IMR-90 (cell line): Measurements from ENCODE around the gene PPP1R9A. TPM values are rescaled to one million over a fixed set of nuclear protein-coding genes. Genes with fewer than 3 reads are reported as not detected.

Experiments used
- ATAC-seq: fragments of 200-7000 bp; cut with Tn5 transposase; 2 replicates; pipeline ENCODE4 v1.9.1; 2020; ENCODE audit warnings: low read depth, mild to moderate bottlenecking, moderate library complexity
- BruUV-seq: library from RNA; stranded (reverse); fragments of 400-500 nt; replicated peaks from 2 replicates; lab custom pipeline; 2021; lab: Mats Ljungman, UMichigan
- CTCF ChIA-PET: fragments of 300-600 bp; formaldehyde crosslinking; extraction: SDS; loops from one replicate; lab custom pipeline; 2021; ENCODE audit warnings: antibody characterized with exemption; lab: Yijun Ruan, JAX
- POLR2A ChIA-PET: fragments of 300-600 bp; sonication (Branson Sonifier 250); formaldehyde crosslinking; loops from one replicate; lab custom pipeline; 2022; ENCODE audit warnings: antibody characterized with exemption; ENCODE audit not compliant: unreplicated experiment; lab: Charles Lee
- DNase-seq: peaks from one replicate; pipeline ENCODE4 v3.0.0; 2013
- H2AFZ ChIP-seq: replicated peaks from 2 replicates; pipeline ENCODE3; 2013; ENCODE audit warnings: low read length, mild to moderate bottlenecking; ENCODE audit not compliant: poor library complexity
- H2AK5ac ChIP-seq: 2 replicates; pipeline ENCODE4 v1.6.1; 2013; ENCODE audit warnings: low read depth, low read length, inconsistent platforms
- H2AK9ac ChIP-seq: replicated peaks from 2 replicates; pipeline ENCODE3; 2013; ENCODE audit warnings: mild to moderate bottlenecking, low read depth, low read length, moderate library complexity; ENCODE audit not compliant: poor library complexity
- H2BK120ac ChIP-seq: 2 replicates; pipeline ENCODE4 v1.6.1; 2013; ENCODE audit warnings: low read depth, low read length, inconsistent platforms
- H2BK15ac ChIP-seq: 3 replicates; pipeline ENCODE4 v1.6.1; 2013; ENCODE audit warnings: low read depth, low read length, inconsistent platforms
- H2BK20ac ChIP-seq: 2 replicates; pipeline ENCODE4 v1.6.1; 2013; ENCODE audit warnings: low read depth, mild to moderate bottlenecking, inconsistent platforms, low read length, moderate library complexity
- H2BK5ac ChIP-seq: 2 replicates; pipeline ENCODE4 v1.6.1; 2013; ENCODE audit warnings: mild to moderate bottlenecking, low read depth, low read length, inconsistent platforms; ENCODE audit not compliant: poor library complexity, severe bottlenecking
- H3K14ac ChIP-seq: replicated peaks from 2 replicates; pipeline ENCODE4 v1.6.1; 2013; ENCODE audit warnings: low read depth, low read length, inconsistent platforms
- H3K18ac ChIP-seq: 2 replicates; pipeline ENCODE4 v1.6.1; 2013; ENCODE audit warnings: low read depth, low read length, control low read depth
- H3K23ac ChIP-seq: 2 replicates; pipeline ENCODE4 v1.6.1; 2013; ENCODE audit warnings: low read depth, low read length, inconsistent platforms
- H3K27ac ChIP-seq: 2 replicates; pipeline ENCODE4 v1.5.1; 2013; ENCODE audit warnings: mild to moderate bottlenecking, control low read depth, low read length; ENCODE audit not compliant: insufficient read depth
- H3K27me3 ChIP-seq: 2 replicates; pipeline ENCODE4 v1.6.1; 2013; ENCODE audit warnings: low read length; ENCODE audit not compliant: control insufficient read depth, insufficient read depth
- H3K36me3 ChIP-seq: 2 replicates; pipeline ENCODE4 v1.6.1; 2013; ENCODE audit warnings: low read length, mixed read lengths; ENCODE audit not compliant: control insufficient read depth, insufficient read depth
- H3K4ac ChIP-seq: 2 replicates; pipeline ENCODE4 v1.6.1; 2013; ENCODE audit warnings: low read depth, low read length, inconsistent platforms
- H3K4me1 ChIP-seq: 2 replicates; pipeline ENCODE4 v1.6.1; 2013; ENCODE audit warnings: low read length, mixed read lengths; ENCODE audit not compliant: control insufficient read depth, insufficient read depth
- H3K4me2 ChIP-seq: 2 replicates; pipeline ENCODE4 v1.6.1; 2013; ENCODE audit warnings: low read depth, mild to moderate bottlenecking, control low read depth, low read length, moderate library complexity
- H3K4me3 ChIP-seq: 2 replicates; pipeline ENCODE4 v1.5.1; 2013; ENCODE audit warnings: low read depth, mild to moderate bottlenecking, control low read depth, low read length, moderate library complexity; ENCODE audit not compliant: insufficient read depth
- H3K56ac ChIP-seq: 2 replicates; pipeline ENCODE4 v1.6.1; 2013; ENCODE audit warnings: low read length, inconsistent platforms; ENCODE audit not compliant: insufficient read depth; ENCODE audit errors: extremely low read depth
- H3K79me1 ChIP-seq, 2 experiments: 2 replicates each; pipeline ENCODE4 v1.6.1; 2013; ENCODE audit warnings: low read length in 2 of 2, inconsistent platforms in 1 of 2, low read depth in 1 of 2
- H3K9ac ChIP-seq: 2 replicates; pipeline ENCODE4 v1.6.1; 2013; ENCODE audit warnings: low read depth, low read length, control low read depth
- H3K9me1 ChIP-seq: 2 replicates; pipeline ENCODE4 v1.6.1; 2013; ENCODE audit warnings: low read length, inconsistent platforms; ENCODE audit not compliant: insufficient read depth
- H3K9me3 ChIP-seq: 2 replicates; pipeline ENCODE4 v1.6.1; 2013; ENCODE audit warnings: low read length; ENCODE audit not compliant: control insufficient read depth, insufficient read depth
- H4K20me1 ChIP-seq: 2 replicates; pipeline ENCODE4 v1.6.1; 2013; ENCODE audit warnings: low read length, inconsistent platforms; ENCODE audit not compliant: insufficient read depth
- H4K5ac ChIP-seq: 2 replicates; pipeline ENCODE4 v1.6.1; 2013; ENCODE audit warnings: mild to moderate bottlenecking, low read depth, low read length, control low read depth
- H4K8ac ChIP-seq, 2 experiments: 2 replicates each; pipeline ENCODE4 v1.6.1; 2013; ENCODE audit warnings: low read depth in 2 of 2, low read length in 2 of 2, control low read depth in 1 of 2, inconsistent platforms in 1 of 2
- H4K91ac ChIP-seq: 2 replicates; pipeline ENCODE4 v1.6.1; 2013; ENCODE audit warnings: low read depth, low read length, inconsistent platforms; ENCODE audit not compliant: insufficient read depth
- BHLHE40 ChIP-seq: fragments of 150-350 bp; IDR thresholded peaks from 2 replicates; pipeline ENCODE4 v1.6.1; 2016; ENCODE audit warnings: mild to moderate bottlenecking, low read depth, low read length
- CEBPB ChIP-seq: IDR thresholded peaks from 2 replicates; pipeline ENCODE4 v1.6.1; 2012; ENCODE audit warnings: low read depth, low read length, improper control_type of control experiment
- CHD1 ChIP-seq: IDR thresholded peaks from 2 replicates; pipeline ENCODE4 v1.6.1; 2012; ENCODE audit warnings: low read depth, low read length, improper control_type of control experiment
- CTCF ChIP-seq: conservative IDR thresholded peaks from 2 replicates; pipeline ENCODE4 v1.5.1; 2012; ENCODE audit warnings: mild to moderate bottlenecking, low read depth, low read length, improper control_type of control experiment
- FOS ChIP-seq: fragments of 150-350 bp; IDR thresholded peaks from 2 replicates; pipeline ENCODE4 v1.6.1; 2016; ENCODE audit warnings: low read depth, low read length
- MAFK ChIP-seq: IDR thresholded peaks from 2 replicates; pipeline ENCODE4 v1.6.1; 2012; ENCODE audit warnings: low read depth, low read length, improper control_type of control experiment
- MAZ ChIP-seq: IDR thresholded peaks from 2 replicates; pipeline ENCODE4 v1.6.1; 2012; ENCODE audit warnings: low read depth, mild to moderate bottlenecking, low read length, improper control_type of control experiment, moderate library complexity, borderline replicate concordance
- MXI1 ChIP-seq: IDR thresholded peaks from 2 replicates; pipeline ENCODE4 v1.6.1; 2012; ENCODE audit warnings: low read depth, mild to moderate bottlenecking, low read length, moderate library complexity, borderline replicate concordance
- NFE2L2 ChIP-seq: fragments of 150-350 bp; IDR thresholded peaks from 2 replicates; pipeline ENCODE4 v1.6.1; 2016; ENCODE audit warnings: low read depth, mild to moderate bottlenecking, low read length
- POLR2A ChIP-seq: IDR thresholded peaks from 2 replicates; pipeline ENCODE4 v1.6.1; 2012; ENCODE audit warnings: mild to moderate bottlenecking, low read depth, low read length
- RAD21 ChIP-seq: IDR thresholded peaks from 2 replicates; pipeline ENCODE4 v1.6.1; 2012; ENCODE audit warnings: low read length, improper control_type of control experiment
- RCOR1 ChIP-seq: IDR thresholded peaks from 2 replicates; pipeline ENCODE4 v1.6.1; 2012; ENCODE audit warnings: mild to moderate bottlenecking, low read length, improper control_type of control experiment; ENCODE audit not compliant: insufficient replicate concordance
- RFX5 ChIP-seq: IDR thresholded peaks from 2 replicates; pipeline ENCODE4 v1.8.0; 2012; ENCODE audit warnings: low read depth, mild to moderate bottlenecking, low read length, moderate library complexity
- SMC3 ChIP-seq: fragments of 150-350 bp; IDR thresholded peaks from 2 replicates; pipeline ENCODE4 v1.6.1; 2016; ENCODE audit warnings: low read depth, mild to moderate bottlenecking, antibody characterized with exemption, low read length, moderate library complexity
- USF2 ChIP-seq: fragments of 150-350 bp; IDR thresholded peaks from 2 replicates; pipeline ENCODE4 v1.6.1; 2017; ENCODE audit warnings: mild to moderate bottlenecking, antibody characterized with exemption, low read length, low read depth
- WGBS, 2 experiments: methylation state at CpG; one replicate each; pipeline versions ENCODE4 v1.1.5 to v1.1.7; 2013; ENCODE audit warnings: missing lambda C conversion rate in 2 of 2; ENCODE audit not compliant: insufficient read length in 1 of 2; ENCODE audit errors: extremely low coverage in 2 of 2; 5-methylcytosine and 5-hydroxymethylcytosine counted together
- dilution Hi-C: fragments of 300-500 bp; cut with HindIII; formaldehyde crosslinking; loops from one replicate; pipeline ENCODE4 v1.14.3; 2018; ENCODE audit warnings: low sequenced_read_pairs; ENCODE audit not compliant: unreplicated experiment
- in situ Hi-C: fragments of 300-500 bp; cut with MboI; formaldehyde crosslinking; loops from 3 replicates; pipeline ENCODE4 v1.14.3; 2019; ENCODE audit warnings: low sequenced_read_pairs, inconsistent platforms, mixed read lengths
- intact Hi-C: fragments of 100-400 bp; cut with micrococcal nuclease; formaldehyde crosslinking; loops from 2 replicates; pipeline ENCODE4 v1.10.0; 2022
- polyA plus RNA-seq, 3 experiments: library from polyadenylated mRNA; depleted of rRNA; stranded (reverse); fragments of >200 nt; gene quantifications; 2 replicates each; pipeline ENCODE4 v1.2.3, GENCODE V29; 2012; ENCODE audit warnings: low replicate concordance in 1 of 3
- total RNA-seq: library from RNA; depleted of rRNA; stranded (reverse); fragments of >200 nt; gene quantifications from 2 replicates; pipeline ENCODE4 v1.2.3, GENCODE V29; 2012

The PPP1R9A gene
- total and polyA plus RNA-seq, 2 of the 4 experiments (the other 2 are of a cell fraction), result not detected

GRCh38 chr7:94971051-94971867, 63.9 kb downstream of the PPP1R9A start:
- Histone ChIP-seq H3K36me3 (no peaks in the 10 kb centered on the region), H3K9ac (no peak overlapping the region), H3K4me1 (no peaks in the 10 kb centered on the region), H2BK5ac (no peak overlapping the region), H4K91ac (no peak overlapping the region), H2AK5ac (no peak overlapping the region), H3K79me1 (no peaks in the 10 kb centered on the region), H3K23ac (no peak overlapping the region), H4K8ac (no peak overlapping the region), H2BK15ac (no peak overlapping the region), H4K20me1 (no peaks in the 10 kb centered on the region), H2AFZ (no peak overlapping the region), H3K4me2 (no peak overlapping the region), H3K27me3 (no peaks in the 10 kb centered on the region), H3K4ac (no peak overlapping the region), H3K4me3 (no peak overlapping the region), H3K56ac (no peak overlapping the region), H3K9me1 (no peaks in the 10 kb centered on the region), H2BK20ac (no peak overlapping the region), H2BK120ac (no peak overlapping the region), H2AK9ac (no peak overlapping the region), H4K5ac (no peak overlapping the region), H3K9me3 (no peaks in the 10 kb centered on the region), H3K14ac (no peak overlapping the region), H3K27ac (no peak overlapping the region), H3K18ac (no peak overlapping the region)
- POLR2A ChIA-PET, result no interaction called here
- WGBS, 2 experiments, result 20% methylated on average over 1 of the region's 4 CpGs; no CpG with 5 or more reads in 1 of the 2 experiments
- intact Hi-C loops (no loop called here), dilution Hi-C loops (no loop called here), in situ Hi-C loops (no loop called here)
- TF ChIP-seq BHLHE40 (no peak), MAFK (no peak), MXI1 (no peak), USF2 (no peak), RFX5 (no peak), CHD1 (no peak), MAZ (no peak), CTCF (no peak), RCOR1 (no peak), CEBPB (no peak), POLR2A (no peak), NFE2L2 (no peak), FOS (no peak), SMC3 (no peak), RAD21 (no peak)
- ATAC-seq (no peak), DNase-seq (no peak)
- CTCF ChIA-PET, result no interaction called here
- no TSS peak for BruUV-seq
